ENCODE data around the gene NOA1.
A peak's percentile ranks its signal among the peaks of the same experiment; 100 is the strongest.

The NOA1 gene

GRCh38 chr4:56977321-56978012 lies at the start of gene NOA1:
NOA1 (minus strand) TSS chr4:56977606; CDS start chr4:56977585, 21 bp downstream.
- peak; percentile 86 for DNase-seq

GRCh38 chr4:57023104-57023503 lies 45.7 kb upstream of the NOA1 start:
- DNase-seq, result no peak

- no peak for DNase-seq
Measured at GRCh38 chr4:57020467-57021101, 43.2 kb upstream of the NOA1 start.

- no peak for DNase-seq
Measured at GRCh38 chr4:57018980-57019379, 41.6 kb upstream of the NOA1 start.

GRCh38 chr4:57013543-57014120 lies 36.2 kb upstream of the NOA1 start:
- DNase-seq, result no peak

- no peak for DNase-seq
Measured at GRCh38 chr4:56999751-57000150, 22.3 kb upstream of the NOA1 start.

- DNase-seq, result no peak
Measured at GRCh38 chr4:56995525-56995924, 18.1 kb upstream of the NOA1 start.

GRCh38 chr4:56990109-56990905 lies 12.9 kb upstream of the NOA1 start:
- no peak for DNase-seq

GRCh38 chr4:56986952-56987351 lies 9.5 kb upstream of the NOA1 start:
- DNase-seq, result no peak

- no peak for DNase-seq
Measured at GRCh38 chr4:56986192-56986591, 8.8 kb upstream of the NOA1 start.

- DNase-seq, result no peak
Measured at GRCh38 chr4:56981795-56982201, 4.4 kb upstream of the NOA1 start.

GRCh38 chr4:56979421-56980072 lies 2.1 kb upstream of the NOA1 start:
- no peak for DNase-seq

GRCh38 chr4:56978750-56979303 lies 1.4 kb upstream of the NOA1 start, which contains the start of gene POLR2B:
POLR2B (plus strand) TSS chr4:56978896; CDS start chr4:56978986, 90 bp downstream.
- peak; percentile 79 for DNase-seq

GRCh38 chr4:56976837-56977320 lies 527 bp downstream of the NOA1 start:
- peak; percentile 7 for DNase-seq

- DNase-seq, result no peak
Measured at GRCh38 chr4:56976283-56976836, 1.0 kb downstream of the NOA1 start.

GRCh38 chr4:56973336-56973735 lies 4.1 kb downstream of the NOA1 start:
- no peak for DNase-seq

- DNase-seq, result no peak
Measured at GRCh38 chr4:56972809-56973208, 4.6 kb downstream of the NOA1 start.

- DNase-seq, result no peak
Measured at GRCh38 chr4:56972389-56972788, 5.0 kb downstream of the NOA1 start.

GRCh38 chr4:56971383-56971782 lies 6.0 kb downstream of the NOA1 start:
- no peak for DNase-seq

- no peak for DNase-seq
Measured at GRCh38 chr4:56961107-56961500, 16.3 kb downstream of the NOA1 start.

GRCh38 chr4:56959100-56959499 lies 18.3 kb downstream of the NOA1 start:
- no peak for DNase-seq

- DNase-seq, result peak; percentile 6
Measured at GRCh38 chr4:56958111-56958517, 19.3 kb downstream of the NOA1 start.

Measured in NCI-H1105 (cell line).